ENCODE results near the gene ALDH9A1. TPM values are rescaled to one million over a fixed set of nuclear protein-coding genes. Genes with fewer than 3 reads are reported as not detected.

Gene ALDH9A1
- total RNA-seq, 6 experiments from 2014 or later: 69.7 to 139 (median 93.8) TPM

GRCh38 chr1:165738794-165739193, 40.4 kb upstream of the ALDH9A1 start:
- ATAC-seq (no peak), DNase-seq (no peak)
- H3K36me3 ChIP-seq: peaks cover 0 to 29% (median 17%) of the 10 kb centered on the region in 4 donors
- intact Hi-C loops (cut with DNase I): no loop called here
- H3K27ac ChIP-seq: no peak overlapping the region
- WGBS (ENCODE audit: insufficient coverage, low coverage, low lambda C conversion rate, missing lambda C conversion rate): 92% methylated on average over 1 of the region's 1 CpG
- no peaks in the 10 kb centered on the region for H3K9me3 ChIP-seq
- no peak overlapping the region for H3K4me3 ChIP-seq
- peaks cover 0 to 12% (median 5%) of the 10 kb centered on the region in 4 donors for H3K4me1 ChIP-seq
- H3K27me3 ChIP-seq: no peaks in the 10 kb centered on the region
- TF ChIP-seq CTCF (IDR thresholded peaks at IDR 0.05) (no peak), POLR2A (IDR thresholded peaks at IDR 0.05) (no peak)

GRCh38 chr1:165737196-165737595, 38.8 kb upstream of the ALDH9A1 start:
- DNase-seq (no peak), ATAC-seq (no peak)
- no peak for TF ChIP-seq CTCF (IDR thresholded peaks at IDR 0.05)
- no peak overlapping the region for H3K4me3 ChIP-seq
- H3K27me3 ChIP-seq: no peaks in the 10 kb centered on the region
- H3K27ac ChIP-seq: no peak overlapping the region
- peaks cover 0 to 12% (median 5%) of the 10 kb centered on the region in 4 donors for H3K4me1 ChIP-seq
- no peaks in the 10 kb centered on the region for H3K9me3 ChIP-seq
- H3K36me3 ChIP-seq: peaks cover 0 to 18% (median 8%) of the 10 kb centered on the region in 4 donors
- intact Hi-C loops (cut with DNase I): no loop called here

GRCh38 chr1:165734906-165735305, 36.5 kb upstream of the ALDH9A1 start:
- intact Hi-C loops (cut with DNase I): no loop called here
- 55% methylated on average over 3 of the region's 3 CpGs for WGBS (ENCODE audit: insufficient coverage, low coverage, low lambda C conversion rate, missing lambda C conversion rate)
- H3K27me3 ChIP-seq: no peaks in the 10 kb centered on the region

GRCh38 chr1:165726841-165727240, 28.5 kb upstream of the ALDH9A1 start:
- H3K4me3 ChIP-seq: no peak overlapping the region
- no peaks in the 10 kb centered on the region for H3K9me3 ChIP-seq
- intact Hi-C loops (cut with DNase I): no loop called here
- no peak for TF ChIP-seq CTCF (IDR thresholded peaks at IDR 0.05)
- no peak for TF ChIP-seq POLR2A (IDR thresholded peaks at IDR 0.05)
- DNase-seq (no peak), ATAC-seq (no peak)
- no peaks in the 10 kb centered on the region for H3K27me3 ChIP-seq
- WGBS (ENCODE audit: insufficient coverage, low coverage, low lambda C conversion rate, missing lambda C conversion rate): 100% methylated on average over 2 of the region's 2 CpGs
- H3K27ac ChIP-seq: no peak overlapping the region
- H3K36me3 ChIP-seq: peaks cover 0 to 20% (median 7%) of the 10 kb centered on the region in 4 donors
- peaks cover 0 to 7% (median 0%) of the 10 kb centered on the region in 4 donors for H3K4me1 ChIP-seq

More at GRCh38 chr1:165734906-165735305, 36.5 kb upstream of the ALDH9A1 start:
- Histone ChIP-seq H3K27ac (no peak overlapping the region), H3K9me3 (no peaks in the 10 kb centered on the region), H3K4me3 (no peak overlapping the region), H3K36me3 (peaks cover 0 to 5% (median 2%) of the 10 kb centered on the region in 4 donors), H3K4me1 (peaks cover 0 to 12% (median 5%) of the 10 kb centered on the region in 4 donors)
- no peak for TF ChIP-seq CTCF (IDR thresholded peaks at IDR 0.05)
- no peak for TF ChIP-seq POLR2A (IDR thresholded peaks at IDR 0.05)
- no peak for ATAC-seq
- DNase-seq: no peak

- peak in 1 of 4 donors; percentile 73 for ATAC-seq
- WGBS (ENCODE audit: insufficient coverage, low coverage, low lambda C conversion rate, missing lambda C conversion rate): 64% methylated on average over 2 of the region's 2 CpGs
- intact Hi-C loops (cut with DNase I): no loop called here
- TF ChIP-seq POLR2A (IDR thresholded peaks at IDR 0.05) (no peak), CTCF (IDR thresholded peaks at IDR 0.05) (no peak)
- Histone ChIP-seq H3K27ac (no peak overlapping the region), H3K36me3 (peaks cover 0 to 17% (median 7%) of the 10 kb centered on the region in 4 donors), H3K4me1 (peaks cover 0 to 7% (median 0%) of the 10 kb centered on the region in 4 donors), H3K9me3 (no peaks in the 10 kb centered on the region), H3K4me3 (no peak overlapping the region), H3K27me3 (no peaks in the 10 kb centered on the region)
- DNase-seq: no peak
These were observed 27.8 kb upstream of the ALDH9A1 start for GRCh38 chr1:165726169-165726568.
